Stimulated activated naive CD4-positive, alpha-beta T cell treated with Interleukin-2 at 50 U/mL for 16 hours (primary cell): ENCODE results near the gene SNTG2.

Experiments used
- DNase-seq: peaks from one replicate; lab custom pipeline; 2025; lab: John Stamatoyannopoulos, UW

Gene SNTG2

DNA sequence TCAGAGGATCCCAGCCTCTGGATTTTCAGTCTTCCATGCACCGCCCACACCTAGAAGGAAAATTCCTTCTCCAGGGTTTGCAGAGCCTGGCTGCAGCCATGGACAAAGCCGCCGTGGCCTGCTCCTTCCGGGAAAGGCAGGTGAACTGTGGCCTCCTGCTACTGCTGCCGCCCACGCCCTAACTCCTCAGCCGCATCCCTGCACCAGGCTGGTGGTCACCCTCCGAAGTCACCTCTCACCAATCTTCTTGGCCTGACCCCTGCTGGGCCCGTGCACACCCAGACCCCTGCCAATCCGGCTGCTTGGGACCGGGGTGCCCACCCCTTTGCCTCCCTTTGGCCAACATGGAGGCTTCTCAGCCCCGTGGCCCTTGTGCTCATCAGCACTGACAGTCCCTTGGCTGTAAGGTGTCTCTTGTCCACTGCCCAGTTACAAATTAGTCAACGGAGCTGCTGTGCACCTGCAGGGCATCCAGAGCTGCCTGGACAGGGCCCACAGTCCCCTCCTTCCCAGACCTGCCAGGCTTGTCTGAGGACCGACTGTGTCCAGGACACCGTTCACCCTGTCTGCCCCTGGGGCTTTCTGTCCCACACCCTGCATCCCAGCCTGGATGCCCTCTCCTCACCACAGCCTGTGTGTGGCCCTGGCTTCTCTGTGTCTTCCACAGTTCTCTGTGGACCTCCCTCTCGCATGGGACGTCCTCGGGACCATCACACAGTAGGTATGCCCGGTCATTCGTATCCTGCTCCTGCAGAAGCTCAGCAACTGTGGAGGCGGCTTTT is 332.6 kb downstream of the SNTG2 start:
- DNase-seq, result no peak

DNA sequence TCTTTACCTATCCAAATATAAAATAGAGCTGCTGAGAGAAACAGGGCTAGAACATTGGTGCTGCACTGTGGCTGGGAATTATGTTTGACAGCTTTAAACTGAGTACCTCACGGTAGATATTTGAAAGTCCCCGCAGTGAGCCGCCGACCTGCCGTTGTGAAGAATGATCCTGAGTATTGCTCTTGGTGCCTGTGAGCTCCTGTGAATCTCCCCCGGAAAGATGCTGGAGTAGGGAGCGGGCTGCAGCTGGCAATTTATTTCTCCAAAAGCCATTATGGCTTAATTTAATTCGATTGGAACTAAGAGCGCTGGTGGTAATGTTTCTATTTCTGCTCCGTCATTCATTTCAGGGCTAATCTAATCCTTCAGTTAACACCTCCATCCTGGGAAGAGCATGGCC is 333.2 kb downstream of the SNTG2 start:
- DNase-seq, result no peak

DNA sequence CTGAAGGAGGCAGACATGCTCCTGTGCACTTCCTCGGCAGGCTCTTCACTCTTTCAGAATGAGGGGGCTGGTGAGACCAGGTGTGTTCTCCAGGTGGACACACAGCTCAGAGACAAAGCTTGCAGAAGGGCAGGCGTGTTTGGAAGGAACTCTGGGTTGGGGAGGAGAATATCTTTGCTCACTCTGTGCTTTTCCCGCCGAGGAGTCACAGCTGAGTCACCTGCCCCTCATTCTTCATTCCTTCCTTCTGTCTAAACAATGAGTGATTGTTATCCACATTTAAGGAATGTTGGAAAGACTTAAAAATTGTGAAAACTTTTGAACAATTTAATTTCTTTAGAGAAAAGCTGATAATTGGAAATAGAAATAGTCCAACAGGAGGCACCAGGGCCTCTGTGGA is 336.3 kb downstream of the SNTG2 start:
- no peak for DNase-seq

DNA sequence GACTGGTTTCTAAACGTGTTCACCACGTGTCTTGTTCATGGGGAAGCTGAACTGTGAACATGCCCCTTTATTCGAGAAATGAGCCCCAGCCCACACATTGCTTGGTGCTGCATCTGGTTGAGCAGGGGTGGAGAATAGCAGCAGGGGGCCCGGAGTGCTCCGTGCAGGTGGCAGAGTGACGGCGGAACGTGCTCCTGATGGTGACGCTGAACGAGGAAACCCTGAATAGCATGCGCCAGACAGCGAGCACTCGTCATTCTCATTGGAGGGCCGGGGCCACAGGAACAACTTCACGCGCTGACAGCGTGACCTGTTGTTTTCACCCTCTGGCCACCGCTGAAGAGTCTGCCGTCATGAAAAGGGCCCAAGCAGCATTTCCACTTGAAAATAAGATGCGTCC is 336.8 kb downstream of the SNTG2 start:
- DNase-seq, result no peak

DNA sequence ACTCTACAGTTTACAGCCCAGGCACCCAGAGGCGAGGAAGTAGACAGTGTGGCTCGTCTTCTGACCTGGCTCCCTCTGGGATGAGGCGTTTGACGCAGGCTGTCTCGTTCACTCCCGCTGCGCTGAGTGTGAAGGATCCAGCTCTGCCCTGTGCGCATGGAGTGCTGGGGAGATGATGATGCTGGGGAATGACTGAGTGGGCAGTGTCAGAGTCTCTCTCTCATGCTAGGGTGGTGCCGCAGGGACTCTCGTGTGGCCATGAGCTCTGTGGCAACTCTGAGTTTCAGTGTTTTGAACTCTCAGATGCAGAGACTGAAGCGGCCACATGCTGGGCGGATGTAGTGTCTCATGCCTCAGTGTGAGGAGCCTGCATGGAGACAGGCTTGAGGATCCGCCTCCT is 344.3 kb downstream of the SNTG2 start:
- no peak for DNase-seq

DNA sequence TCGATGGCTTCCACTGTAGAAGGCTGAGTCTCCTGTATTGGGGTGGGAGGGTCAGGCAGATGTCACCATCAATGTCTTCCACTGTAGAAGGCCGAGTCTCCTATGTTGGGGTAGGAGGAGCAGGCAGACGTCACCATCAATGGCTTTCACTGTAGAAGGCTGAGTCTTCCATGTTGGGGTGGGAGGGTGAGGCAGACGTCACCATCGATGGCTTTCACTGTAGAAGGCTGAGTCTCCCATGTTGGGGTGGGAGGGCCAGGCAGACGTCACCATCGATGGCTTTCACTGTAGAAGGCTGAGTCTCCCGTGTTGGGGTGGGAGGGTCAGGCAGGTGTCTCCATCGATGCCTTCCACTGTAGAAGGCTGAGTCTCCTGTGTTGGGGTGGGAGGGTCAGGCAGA is 345.1 kb downstream of the SNTG2 start:
- DNase-seq, result no peak

DNA sequence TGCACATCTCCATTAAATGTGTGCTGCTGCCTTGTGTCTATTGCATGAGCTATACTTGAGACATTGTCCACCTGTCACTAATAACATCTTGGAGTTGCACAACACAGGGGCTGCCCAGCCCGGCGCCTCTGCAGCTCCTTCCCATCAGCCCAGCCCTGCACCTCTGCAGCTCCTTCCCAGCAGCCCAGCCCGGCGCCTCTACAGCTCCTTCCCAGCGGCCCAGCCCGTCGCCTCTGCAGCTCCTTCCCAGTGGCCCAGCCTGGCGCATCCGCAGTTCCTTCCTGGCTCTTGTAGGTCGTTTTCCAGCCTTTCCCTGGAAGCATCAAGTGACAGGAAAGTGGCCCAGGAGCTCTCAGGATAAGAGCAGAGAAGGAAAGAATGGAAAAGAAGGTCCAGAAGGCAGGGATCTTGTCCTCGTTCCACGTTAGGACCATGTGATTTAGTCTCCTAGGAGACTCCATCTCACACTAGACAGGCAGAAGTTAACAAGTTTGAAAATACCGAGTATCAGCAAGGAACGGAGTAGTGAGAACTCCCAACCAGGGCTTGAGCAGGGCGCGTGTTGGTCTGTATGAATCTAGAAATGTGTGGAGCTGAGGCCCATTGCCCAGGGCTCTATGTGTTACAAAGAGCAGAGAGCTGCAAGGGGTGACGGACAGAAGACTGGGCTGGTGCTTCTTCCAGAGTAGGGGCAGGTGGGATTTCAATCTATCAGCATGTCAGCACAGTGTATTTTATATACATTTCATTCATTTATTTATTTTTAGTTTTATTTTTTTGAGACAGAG is 346.9 kb downstream of the SNTG2 start:
- no peak for DNase-seq

DNA sequence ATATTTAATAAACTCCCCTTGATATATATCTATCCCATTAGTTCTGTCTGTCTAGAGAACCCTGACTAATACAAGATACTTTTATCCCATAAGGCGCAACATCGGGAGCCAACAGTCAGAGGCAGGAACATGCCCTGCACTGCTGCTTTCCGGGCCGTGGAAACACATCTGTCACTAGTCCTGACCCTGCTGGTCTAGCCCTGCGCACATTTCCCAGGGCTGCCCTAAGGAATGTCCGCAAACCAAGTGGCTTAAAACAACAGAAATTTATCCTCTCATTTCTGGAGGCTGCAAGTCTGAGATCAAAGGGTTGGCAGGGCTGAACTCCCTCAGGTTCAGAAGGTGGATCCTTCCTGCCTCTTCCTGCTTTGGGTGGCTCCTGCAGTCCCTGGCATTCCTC is 348.4 kb downstream of the SNTG2 start:
- DNase-seq, result no peak

DNA sequence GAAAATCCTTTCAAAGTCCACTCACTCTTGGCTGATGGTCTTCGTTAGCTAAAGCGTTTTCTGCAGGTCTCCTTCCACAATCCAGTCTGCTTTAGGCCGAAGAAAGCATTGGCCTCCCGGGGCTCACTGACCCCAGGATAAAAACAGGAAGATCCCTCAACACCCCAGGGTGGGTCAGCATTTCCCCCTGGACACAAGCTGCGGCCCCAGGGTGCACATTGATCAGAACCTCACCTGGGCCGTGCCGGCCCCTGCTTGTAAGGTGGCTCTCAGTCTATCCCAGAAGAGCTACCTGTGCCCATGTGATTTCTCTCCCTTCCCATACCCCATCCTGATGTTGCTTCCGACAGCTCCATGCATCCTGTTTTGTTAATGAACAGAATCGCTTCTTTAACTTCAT is 349.6 kb downstream of the SNTG2 start:
- DNase-seq, result no peak

DNA sequence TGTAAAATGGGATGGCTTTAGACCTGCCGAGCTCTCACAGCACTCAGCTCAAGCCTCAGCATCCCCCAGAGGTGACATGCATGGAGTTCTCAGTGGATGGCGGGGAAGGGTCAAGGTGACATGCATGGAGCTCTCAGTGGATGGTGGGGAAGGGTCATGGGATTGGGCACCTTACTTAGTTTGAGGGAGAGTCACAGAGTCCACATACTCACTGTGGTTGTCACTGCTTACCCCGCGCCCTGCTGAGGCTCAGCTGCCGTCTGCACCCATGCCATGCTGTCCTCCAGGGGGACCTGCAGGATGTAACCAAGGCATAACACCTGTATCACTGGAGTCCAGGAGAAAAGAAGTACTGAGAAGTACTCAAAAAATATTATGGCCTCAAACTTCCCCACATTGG is 350.4 kb downstream of the SNTG2 start:
- DNase-seq, result no peak

DNA sequence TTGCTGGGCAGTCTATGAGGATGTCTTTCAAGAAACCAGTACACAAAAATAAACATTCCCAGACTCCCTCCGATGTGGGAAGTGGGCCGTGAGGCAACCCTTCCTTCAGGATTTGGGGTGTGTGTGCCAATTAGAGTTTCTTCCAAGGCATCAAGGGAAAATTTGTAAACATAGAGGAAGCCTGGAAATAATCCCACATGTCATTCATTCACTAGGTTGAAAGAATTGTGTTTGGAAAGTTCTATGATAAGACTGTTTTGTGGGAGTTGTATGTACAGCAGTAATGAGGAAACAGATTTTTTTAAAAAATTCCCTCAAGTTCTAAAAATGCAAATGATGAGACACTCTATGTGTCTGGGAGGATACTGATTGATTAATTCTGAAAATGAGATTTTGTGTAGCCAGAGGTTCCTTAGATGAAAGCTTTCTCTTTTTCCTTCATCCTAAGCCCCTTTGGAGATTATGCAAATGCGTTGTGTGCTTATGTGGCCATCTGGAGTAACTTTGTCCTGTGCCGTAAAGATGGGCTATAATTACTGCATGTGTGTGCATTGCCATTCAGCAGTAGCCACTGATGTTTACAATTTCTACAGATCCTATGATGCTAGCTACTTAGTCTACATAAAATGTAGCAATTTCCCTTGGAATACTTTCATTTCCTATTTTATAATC is 354.8 kb downstream of the SNTG2 start:
- DNase-seq, result no peak

DNA sequence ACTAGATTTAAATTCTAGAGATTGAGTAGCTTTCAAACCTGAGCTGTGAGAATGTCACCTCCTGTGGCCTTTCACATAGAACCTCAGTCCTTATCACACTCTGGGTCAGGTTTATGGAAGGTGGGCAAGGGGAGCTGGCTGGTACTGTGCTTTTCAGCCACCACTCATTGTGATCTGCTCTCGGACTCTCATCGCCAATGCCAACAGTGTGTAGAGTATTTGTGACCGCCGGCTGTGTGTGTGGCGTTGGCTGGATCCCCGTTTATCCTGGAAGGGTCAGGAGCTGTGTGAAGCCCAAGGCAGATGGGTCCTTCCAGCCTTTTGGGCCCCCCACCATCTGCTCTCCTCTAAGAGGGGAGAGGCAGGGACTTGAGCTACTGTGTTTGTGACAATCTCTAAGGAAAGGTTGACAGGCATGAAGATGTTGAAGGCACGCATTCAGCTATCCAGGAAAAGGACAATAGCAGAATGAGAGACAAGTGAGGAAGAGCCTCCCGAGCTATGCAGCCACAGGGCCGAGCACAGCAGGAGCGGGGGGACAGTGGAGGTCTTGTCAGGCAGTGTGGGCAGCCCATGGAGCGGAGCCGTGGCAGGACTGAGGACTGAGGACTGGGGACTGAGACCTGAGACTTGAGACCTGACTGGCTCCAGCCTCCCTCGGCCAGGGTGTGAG is 355.5 kb downstream of the SNTG2 start:
- DNase-seq, result no peak

DNA sequence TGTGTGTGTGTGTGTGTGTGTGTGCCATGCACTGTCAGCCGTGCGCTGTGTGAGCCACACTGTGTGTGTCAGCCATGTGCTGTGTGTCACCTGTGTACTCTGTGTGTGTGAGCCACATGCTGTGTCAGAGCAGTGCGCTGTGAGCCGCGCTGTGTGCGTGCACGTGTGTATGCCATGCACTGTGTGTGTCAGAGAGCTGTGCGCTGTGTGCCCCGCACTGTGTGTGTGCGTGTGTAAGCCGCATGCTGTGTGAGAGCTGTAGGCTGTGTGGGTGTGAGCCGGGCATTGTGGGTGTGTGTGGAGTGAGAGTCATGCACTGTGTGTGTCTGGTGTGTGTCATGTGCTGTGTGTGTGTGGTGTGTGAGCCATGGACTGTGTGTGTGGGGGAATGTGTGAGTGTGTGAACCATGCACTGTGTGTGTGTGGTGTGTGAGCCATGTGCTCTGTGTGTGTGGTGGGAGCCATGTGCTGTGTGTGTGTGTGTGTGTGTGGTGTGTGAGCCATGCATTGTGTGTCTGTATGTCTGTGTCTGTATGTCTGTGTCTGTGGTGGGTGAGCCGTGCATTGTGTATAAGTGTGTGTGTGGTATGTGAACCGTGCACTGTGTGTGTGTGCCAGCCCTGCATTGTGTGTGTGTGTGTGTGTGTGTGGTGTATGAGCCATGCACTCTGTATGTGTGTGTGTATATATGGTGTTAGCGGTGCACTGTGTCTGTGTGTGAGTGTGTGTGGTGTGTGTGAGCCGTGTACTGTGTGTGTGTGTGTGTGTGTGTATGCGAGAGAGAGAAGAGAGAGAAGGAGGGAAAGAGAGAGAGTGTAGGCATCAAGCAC is 356.3 kb downstream of the SNTG2 start:
- DNase-seq, result no peak

DNA sequence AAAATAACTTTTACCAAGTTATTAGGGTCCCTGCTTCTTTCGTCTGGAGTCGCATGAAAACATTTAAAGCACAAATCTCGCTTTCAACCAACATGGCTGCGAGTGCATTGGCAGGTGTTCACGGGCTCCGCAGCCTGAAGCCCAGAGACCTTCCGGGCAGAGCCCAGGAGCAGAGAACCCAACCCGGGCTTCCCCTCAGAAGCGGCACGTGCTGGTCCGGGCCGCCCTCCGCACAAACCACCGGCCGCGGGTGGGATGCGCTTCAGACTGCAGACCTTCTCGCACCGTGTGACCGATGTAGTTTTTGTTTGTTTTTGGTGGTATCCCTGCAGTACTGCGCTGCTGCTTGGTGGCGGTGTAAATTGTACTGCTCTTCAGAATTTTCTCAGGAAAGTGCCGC is 357.0 kb downstream of the SNTG2 start:
- DNase-seq, result no peak

DNA sequence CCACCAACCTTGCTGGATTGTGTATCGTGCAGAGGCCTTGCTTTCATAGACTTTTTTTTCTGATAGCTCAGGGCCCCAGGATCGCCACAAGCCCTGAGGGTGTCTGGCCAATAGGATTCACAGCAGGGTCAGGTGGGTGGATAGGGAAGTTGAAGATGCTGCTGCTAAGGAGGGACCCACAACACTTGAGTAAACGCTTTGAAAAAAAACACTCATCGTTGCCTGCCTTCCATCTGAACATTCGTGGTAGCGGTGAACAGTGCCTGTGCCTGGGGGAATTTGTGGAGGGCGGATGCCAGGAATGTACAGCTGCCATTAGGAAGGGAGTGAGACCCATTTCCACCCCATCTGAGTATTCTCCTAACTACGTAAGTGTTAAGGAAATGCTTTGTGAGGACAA is 358.0 kb downstream of the SNTG2 start:
- DNase-seq, result no peak

DNA sequence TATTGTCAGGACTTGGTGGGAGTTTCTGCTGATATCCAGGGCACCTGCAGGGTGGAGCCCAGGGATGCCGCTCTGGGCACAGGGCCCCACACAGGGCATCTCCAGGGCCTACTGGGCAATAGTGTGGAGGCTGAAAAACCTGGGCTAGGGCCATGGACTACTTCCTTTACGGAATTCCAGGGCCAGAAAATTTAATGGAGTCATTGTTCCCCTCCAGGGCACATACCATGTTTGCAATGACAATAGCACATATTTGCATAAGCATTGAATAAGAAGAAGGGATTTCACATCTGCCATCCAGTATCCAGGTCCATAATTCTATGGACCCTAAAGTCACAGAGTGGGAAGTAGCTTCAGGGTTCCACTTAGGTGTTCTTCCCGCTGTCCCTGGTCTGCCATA is 358.9 kb downstream of the SNTG2 start:
- no peak for DNase-seq

DNA sequence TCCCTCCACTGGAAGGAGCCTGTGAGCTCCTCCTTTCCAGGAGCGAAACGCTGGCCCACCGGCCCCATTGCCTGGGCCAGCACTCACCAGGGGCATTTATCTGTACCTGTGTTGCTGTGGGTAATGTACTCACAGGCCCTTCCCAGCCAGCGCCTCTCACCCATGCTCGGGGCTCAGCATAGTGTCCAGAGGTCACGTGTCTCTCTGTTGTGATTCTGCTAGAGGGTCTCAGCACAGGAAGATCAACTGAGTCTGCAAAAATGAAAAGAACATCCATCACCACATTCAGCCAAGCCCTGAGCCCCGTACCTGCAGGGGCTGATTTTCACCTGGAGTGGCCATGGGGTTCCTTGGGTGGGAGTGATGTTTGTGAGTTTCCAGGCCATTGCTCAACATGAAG is 359.6 kb downstream of the SNTG2 start:
- DNase-seq, result no peak

DNA sequence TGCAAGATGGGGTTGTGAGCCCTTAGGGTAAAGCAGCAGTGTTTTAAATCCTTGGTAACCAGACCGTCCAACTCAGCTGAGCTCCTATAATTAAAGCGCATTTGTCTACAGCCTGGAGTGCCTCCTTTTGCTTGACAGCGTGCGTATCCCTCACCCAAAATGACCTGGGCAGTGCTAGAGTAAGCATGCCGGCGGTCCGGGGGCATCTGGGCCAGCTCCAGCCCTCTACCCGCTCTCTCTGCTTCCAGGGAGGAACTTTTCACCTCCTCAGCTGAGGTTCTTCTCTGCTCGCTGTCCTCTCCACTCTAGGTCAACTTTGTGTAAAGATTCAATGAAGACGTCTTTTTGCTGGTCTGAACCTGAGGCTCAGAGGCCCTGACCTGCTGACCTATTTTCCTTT is 360.2 kb downstream of the SNTG2 start:
- no peak for DNase-seq

DNA sequence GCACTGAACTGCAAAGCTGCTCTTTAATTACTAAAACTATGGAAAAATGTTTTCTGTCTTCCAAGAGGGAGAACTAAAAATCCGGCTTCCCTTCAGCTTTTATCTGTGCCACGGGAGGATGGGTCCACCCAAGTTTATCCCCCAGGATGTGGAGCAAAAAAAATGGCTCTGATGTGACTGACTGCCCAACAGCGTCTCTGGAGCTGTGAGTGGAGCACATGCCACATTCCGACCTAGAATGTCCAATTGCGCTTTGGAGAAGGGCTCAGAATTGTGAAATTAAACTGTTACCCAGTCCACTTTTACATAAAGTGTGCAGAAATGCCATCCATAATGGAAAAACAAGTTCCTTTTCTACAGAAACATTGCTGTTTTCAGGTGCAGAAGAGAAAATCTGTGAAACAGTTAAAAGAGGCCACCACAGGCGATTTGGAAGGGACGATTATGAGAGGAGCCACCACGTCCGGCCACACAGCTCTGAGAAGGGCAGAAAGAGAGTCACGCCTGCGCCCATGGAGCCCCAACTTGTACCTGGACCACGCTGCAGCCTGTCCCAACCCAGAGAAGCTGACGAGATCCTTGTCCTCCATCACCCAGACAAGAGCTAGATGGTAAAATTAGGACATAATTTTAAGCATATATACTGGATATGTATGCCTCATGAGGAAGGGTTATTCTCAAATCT is 362.7 kb downstream of the SNTG2 start:
- DNase-seq, result no peak

DNA sequence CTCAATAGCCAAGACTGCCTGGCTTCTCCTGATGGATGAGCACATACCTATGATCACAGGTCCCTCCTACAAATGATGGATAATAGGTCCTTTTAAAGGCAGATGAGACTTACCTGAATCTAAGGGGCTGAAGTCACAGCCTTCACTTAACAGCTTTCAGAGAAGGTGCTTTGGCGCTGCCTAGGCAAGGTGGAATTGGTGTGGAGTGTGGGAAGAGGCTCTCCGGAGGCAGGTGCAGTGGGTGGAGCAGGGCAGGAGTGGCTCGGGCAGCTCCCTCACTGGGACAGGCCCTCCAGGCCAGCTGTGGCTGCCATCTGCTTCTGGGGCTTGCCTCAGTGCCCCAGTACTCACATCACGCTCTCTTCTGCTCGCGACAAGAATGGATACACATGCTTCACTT is 363.6 kb downstream of the SNTG2 start:
- no peak for DNase-seq

DNA sequence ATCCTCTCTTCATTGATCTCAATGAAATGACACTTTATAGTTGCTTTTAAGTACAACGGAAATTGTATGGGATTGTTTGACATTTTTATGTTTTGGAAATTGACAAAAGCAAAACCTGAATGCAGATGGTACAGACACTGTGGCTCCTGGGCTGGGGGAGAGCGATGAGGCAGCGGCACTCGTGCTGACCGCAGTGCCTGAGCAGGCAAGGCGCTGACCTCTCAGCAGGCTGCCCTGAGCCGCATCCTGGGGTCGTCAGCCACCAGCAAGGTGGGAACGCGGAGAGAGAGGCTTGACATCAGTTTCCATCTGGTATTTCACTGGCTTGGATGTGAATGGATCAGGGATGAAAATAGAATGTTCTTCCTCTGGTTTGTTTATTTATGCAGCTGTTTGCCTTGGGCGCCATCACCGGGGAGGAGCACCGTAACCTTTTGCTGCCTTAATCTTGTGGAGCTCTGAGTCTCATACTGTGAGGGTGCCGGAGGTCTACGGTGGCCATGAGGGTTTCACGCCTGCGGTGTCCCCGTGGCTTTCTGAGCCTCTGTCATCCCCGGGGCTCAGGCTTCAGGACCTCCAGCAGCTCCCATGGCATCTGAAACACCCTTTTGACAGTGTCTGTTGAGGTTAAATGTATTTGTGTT is 367.8 kb downstream of the SNTG2 start:
- no peak for DNase-seq
